Measurements from ENCODE around the gene FAM186B.

DNA sequence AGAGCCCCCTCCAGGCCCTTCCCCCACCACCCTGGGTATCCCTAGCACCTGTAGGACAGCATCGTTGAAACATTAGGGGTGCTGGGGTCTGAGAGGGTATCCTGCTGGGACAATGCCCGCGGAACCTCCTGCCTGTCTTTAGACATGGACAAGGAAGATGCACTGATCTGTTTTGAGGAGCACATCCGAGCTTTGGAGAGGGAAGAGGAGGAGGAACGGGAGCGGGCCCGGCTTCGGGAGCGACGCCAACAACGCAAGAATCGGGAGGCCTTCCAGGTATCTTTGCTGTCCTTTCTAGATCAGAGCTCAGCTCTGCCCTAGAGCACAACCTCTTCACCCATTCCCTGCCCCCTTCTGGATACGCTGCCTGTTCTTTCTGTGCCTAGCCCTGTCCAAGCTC is 31.1 kb upstream of the FAM186B start:
- TF ChIP-seq, protein P1, sequence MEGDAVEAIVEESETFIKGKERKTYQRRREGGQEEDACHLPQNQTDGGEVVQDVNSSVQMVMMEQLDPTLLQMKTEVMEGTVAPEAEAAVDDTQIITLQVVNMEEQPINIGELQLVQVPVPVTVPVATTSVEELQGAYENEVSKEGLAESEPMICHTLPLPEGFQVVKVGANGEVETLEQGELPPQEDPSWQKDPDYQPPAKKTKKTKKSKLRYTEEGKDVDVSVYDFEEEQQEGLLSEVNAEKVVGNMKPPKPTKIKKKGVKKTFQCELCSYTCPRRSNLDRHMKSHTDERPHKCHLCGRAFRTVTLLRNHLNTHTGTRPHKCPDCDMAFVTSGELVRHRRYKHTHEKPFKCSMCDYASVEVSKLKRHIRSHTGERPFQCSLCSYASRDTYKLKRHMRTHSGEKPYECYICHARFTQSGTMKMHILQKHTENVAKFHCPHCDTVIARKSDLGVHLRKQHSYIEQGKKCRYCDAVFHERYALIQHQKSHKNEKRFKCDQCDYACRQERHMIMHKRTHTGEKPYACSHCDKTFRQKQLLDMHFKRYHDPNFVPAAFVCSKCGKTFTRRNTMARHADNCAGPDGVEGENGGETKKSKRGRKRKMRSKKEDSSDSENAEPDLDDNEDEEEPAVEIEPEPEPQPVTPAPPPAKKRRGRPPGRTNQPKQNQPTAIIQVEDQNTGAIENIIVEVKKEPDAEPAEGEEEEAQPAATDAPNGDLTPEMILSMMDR (IDR thresholded peaks at IDR 0.05), result no peak
- TF ChIP-seq FOXJ3 (CRISPR knock-in tag; IDR thresholded peaks at IDR 0.05; ENCODE audit: borderline replicate concordance), result no peak
- TF ChIP-seq CREB1 (CRISPR knock-in tag; IDR thresholded peaks at IDR 0.05), result no peak
- TF ChIP-seq GTF2I (CRISPR knock-in tag; conservative IDR thresholded peaks at IDR 0.05), result no peak
- TF ChIP-seq ELF4 (CRISPR knock-in tag; IDR thresholded peaks at IDR 0.05; ENCODE audit: low read depth), result no peak
- TF ChIP-seq, protein P2, sequence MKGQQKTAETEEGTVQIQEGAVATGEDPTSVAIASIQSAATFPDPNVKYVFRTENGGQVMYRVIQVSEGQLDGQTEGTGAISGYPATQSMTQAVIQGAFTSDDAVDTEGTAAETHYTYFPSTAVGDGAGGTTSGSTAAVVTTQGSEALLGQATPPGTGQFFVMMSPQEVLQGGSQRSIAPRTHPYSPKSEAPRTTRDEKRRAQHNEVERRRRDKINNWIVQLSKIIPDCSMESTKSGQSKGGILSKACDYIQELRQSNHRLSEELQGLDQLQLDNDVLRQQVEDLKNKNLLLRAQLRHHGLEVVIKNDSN (CRISPR knock-in tag; IDR thresholded peaks at IDR 0.05), result no peak

Measured in WTC11 (cell line).